GM18907 (cell line): ENCODE data around the gene BECN2.
"Not testable (repeated sequence)": the region's sequence is repeated elsewhere in the genome, so short reads cannot be mapped to it uniquely, and the experiment has no call there.

ENCODE experiments used
- ATAC-seq: cut with Tn5 transposase; IDR thresholded peaks from one replicate; pipeline ENCODE4 v1.9.1; 2021; ENCODE audit warnings: mild to moderate bottlenecking, moderate library complexity; ENCODE audit not compliant: unreplicated experiment

The BECN2 gene

GRCh38 chr1:241979071-241979470 lies 21.5 kb downstream of the BECN2 start:
- ATAC-seq: no peak

DNA sequence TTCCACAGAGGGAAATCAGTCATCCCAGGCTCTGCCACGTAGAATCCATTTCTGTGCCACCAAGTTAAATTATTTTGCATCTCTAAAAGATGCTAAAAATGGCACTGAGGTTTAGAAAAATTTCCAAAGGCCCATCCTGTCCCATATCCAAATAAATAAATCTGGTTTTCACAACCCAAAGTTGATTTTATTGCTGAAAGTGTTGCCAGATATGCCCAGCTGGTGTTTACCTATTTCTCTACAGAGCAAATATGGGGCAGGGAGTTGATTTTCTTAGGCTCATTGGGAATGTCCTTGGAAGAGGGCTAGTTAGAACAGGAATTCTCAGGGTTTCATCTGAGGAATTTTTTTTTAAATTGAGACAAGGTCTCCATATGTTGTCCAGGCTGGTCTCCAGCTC lies 22.4 kb downstream of the BECN2 start:
- ATAC-seq: no peak

GRCh38 chr1:241985787-241986186 lies 28.2 kb downstream of the BECN2 start:
- ATAC-seq: peak; percentile 65

DNA sequence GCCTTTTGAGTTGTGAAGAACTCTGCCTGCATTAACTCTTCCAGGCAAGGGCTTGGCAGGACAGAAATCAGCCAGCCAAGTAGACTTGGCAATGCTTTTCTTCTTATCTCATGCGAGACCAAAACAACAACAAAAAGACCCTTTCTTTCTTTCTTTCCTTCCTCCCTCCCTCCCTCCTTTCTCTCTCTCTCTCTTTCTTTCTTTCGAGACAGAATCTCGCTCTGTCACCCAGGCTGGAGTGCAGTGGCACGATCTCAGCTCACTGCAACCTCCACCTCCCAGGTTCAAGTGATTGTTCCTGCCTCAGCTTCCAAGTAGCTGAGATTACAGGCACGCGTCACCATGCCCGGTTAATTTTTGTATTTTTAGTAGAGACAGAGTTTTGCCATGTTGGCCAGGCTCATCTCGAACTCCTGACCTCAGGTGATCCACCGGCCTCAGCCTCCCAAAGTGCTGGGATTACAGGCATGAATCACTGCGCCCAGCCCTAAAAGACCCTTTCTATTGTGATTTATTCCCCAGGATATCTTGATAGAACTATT lies 30.9 kb downstream of the BECN2 start:
- ATAC-seq: not testable (repeated sequence)

DNA sequence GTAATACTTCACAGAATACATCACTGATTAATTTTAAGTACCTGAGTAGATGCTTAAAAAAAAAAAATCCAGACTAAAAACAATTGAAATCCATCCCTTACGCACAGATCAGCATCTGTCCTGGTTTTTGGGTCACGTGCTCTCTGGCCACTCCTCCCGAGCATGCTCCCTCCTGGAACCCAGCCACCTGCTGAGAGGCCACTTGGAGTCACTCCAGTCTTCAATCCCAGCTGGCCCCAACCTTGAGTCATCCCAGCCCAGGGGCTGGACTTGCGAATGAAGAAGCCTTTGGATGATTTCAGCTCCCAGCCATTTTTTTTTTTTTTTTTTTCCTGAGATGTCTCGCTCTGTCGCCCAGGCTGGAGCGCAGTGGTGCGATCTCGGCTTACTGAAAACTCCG lies 32.5 kb downstream of the BECN2 start:
- ATAC-seq: no peak

GRCh38 chr1:241992734-241993133 lies 35.2 kb downstream of the BECN2 start:
- no peak for ATAC-seq

- no peak for ATAC-seq
Observed at GRCh38 chr1:241994171-241994570, 36.6 kb downstream of the BECN2 start.

- no peak for ATAC-seq
Observed at GRCh38 chr1:241997401-241997998, 39.9 kb downstream of the BECN2 start.

- ATAC-seq: peak; percentile 94
Observed at GRCh38 chr1:241998412-241998921, 40.9 kb downstream of the BECN2 start.

- no peak for ATAC-seq
Observed at GRCh38 chr1:241999026-241999425, 41.5 kb downstream of the BECN2 start, which contains the start of gene MAP1LC3C. Gene MAP1LC3C (minus strand): TSS chr1:241999098. CDS start chr1:241999008, 90 bp downstream.

- no peak for ATAC-seq
Observed at GRCh38 chr1:242000434-242000833, 42.9 kb downstream of the BECN2 start.

DNA sequence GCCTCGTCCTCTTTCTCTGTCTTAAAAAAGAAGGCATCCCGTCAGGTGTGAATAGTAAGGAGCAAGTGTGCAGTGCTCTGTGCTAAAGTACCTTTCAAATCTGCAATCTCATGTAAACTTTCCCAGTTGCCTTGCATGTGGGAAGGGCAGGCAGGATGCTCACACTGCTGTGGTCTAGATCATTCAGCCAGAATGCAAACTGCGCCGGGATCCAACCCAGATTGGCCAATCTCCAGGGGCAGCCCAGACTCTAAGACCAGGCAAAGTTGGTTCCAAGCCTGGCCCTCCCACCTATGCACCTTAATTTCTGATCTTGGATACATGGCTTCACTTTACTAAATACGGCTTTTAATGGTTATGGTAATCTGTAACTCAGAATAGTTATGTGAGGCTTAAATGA lies 44.5 kb downstream of the BECN2 start:
- no peak for ATAC-seq

GRCh38 chr1:242002510-242002909 lies 44.9 kb downstream of the BECN2 start:
- no peak for ATAC-seq

DNA sequence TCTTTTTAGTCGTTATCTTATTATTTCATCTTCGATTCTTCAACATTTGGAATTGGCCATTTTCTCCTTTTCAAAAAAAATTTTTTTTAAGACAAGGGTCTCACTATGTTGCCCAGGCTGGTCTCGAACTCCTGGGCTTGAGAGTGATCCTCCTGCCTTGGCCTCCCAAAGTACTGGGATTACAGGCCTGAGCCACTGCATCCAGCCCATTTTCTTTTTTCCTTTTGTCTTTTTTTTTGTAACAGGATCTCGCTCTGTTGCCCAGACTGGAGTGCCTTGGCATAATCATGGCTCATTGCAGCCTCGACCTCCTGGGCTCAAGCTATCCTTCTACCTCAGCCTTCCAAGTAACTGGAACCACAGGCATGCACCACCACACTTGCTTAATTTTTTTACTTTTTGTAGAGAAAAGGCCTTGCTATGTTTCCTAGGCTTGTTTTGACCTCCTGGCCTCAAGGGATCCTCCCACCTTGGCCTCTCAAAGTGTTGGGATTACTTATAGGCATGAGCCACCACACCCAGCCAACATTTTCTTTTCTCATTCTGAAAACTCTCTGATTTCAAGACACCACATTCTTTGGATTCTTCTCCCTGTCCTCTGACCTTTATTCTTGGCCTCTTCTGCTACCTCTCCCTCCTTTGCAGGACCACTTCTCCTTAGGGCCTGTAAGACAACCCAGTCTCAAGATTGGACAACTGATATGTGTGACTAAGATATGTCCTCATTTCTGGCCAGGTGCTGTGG lies 47.4 kb downstream of the BECN2 start:
- ATAC-seq: no peak

GRCh38 chr1:242005866-242006535 lies 48.4 kb downstream of the BECN2 start:
- no peak for ATAC-seq

GRCh38 chr1:242006976-242007375 lies 49.4 kb downstream of the BECN2 start:
- no peak for ATAC-seq
